Vagina (tissue), 2 donors: ENCODE data around the gene INSL6.

Source experiments
- POLR2AphosphoS5 ChIP-seq, 2 donors: sonication (generic); formaldehyde crosslinking; IDR thresholded peaks; one replicate each; pipeline ENCODE4 v1.9.0; 2017; ENCODE audit warnings: antibody characterized with exemption in 2 of 2, mild to moderate bottlenecking in 2 of 2, low read depth in 1 of 2; ENCODE audit not compliant: insufficient read depth in 1 of 2
- TF ChIP-seq, protein P1 (sequence below), 3 experiments: fragments of 450-650 bp in 2 of 3; fragments of 200-600 bp in 1 of 3; sonication (generic) in 1 of 3; IDR thresholded peaks; one replicate each; pipeline ENCODE4 v1.5.1; 2017 to 2019; ENCODE audit warnings: antibody characterized with exemption in 3 of 3, mild to moderate bottlenecking in 2 of 3, moderate library complexity in 2 of 3

DNA sequence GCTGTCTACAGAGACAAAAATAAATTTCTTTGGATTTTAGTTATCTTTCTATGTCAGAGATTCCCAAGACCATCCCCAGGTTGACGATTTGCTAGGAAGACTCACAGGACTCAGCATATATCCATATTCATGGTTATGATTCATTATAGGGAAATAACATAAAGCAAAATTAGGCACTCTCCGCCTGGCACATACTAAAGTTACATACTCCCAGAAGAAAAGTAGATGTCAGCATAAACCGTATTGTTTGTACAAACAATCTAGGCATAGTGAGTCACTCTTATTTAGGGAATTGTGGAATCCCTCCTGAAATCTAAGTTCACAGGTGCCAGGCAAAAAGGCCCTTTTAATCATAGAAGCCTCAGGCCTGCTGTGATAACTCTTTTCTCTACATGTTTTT, 62.9 kb downstream of the INSL6 start:
- TF ChIP-seq POLR2AphosphoS5 (IDR thresholded peaks at IDR 0.05; ENCODE audit: insufficient read depth in 1 of 2, low read depth in 1 of 2), result no peak
- TF ChIP-seq, protein P1, sequence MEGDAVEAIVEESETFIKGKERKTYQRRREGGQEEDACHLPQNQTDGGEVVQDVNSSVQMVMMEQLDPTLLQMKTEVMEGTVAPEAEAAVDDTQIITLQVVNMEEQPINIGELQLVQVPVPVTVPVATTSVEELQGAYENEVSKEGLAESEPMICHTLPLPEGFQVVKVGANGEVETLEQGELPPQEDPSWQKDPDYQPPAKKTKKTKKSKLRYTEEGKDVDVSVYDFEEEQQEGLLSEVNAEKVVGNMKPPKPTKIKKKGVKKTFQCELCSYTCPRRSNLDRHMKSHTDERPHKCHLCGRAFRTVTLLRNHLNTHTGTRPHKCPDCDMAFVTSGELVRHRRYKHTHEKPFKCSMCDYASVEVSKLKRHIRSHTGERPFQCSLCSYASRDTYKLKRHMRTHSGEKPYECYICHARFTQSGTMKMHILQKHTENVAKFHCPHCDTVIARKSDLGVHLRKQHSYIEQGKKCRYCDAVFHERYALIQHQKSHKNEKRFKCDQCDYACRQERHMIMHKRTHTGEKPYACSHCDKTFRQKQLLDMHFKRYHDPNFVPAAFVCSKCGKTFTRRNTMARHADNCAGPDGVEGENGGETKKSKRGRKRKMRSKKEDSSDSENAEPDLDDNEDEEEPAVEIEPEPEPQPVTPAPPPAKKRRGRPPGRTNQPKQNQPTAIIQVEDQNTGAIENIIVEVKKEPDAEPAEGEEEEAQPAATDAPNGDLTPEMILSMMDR (IDR thresholded peaks at IDR 0.05), result no peak
